Right atrium auricular region (tissue), 2 donors: ENCODE measurements around the gene AGPAT4. TPM values are rescaled to one million over a fixed set of nuclear protein-coding genes. Genes with fewer than 3 reads are reported as not detected.
A peak's percentile ranks its signal among the peaks of the same experiment; 100 is the strongest.

Experiments
- DNase-seq: peaks from one replicate; pipeline ENCODE4 v3.0.0-alpha.2; 2019; ENCODE audit warnings: low spot score
- H3K27ac ChIP-seq, 2 donors: fragments of 200-600 bp; sonication (generic); 1 replicate in 1 of 2; 2 replicates in 1 of 2; pipeline ENCODE4 v1.5.1; 2016 to 2019
- H3K27me3 ChIP-seq, 2 donors: fragments of 200-600 bp; sonication (generic); one replicate each; pipeline versions ENCODE4 v1.5.1 to v1.6.0; 2017 to 2019
- H3K36me3 ChIP-seq: fragments of 200-600 bp; sonication (generic); one replicate; pipeline ENCODE4 v1.5.1; 2016
- H3K4me1 ChIP-seq, 2 donors: fragments of 200-600 bp; sonication (generic); one replicate each; pipeline versions ENCODE4 v1.5.1 to v1.6.0; 2017 to 2019
- H3K4me3 ChIP-seq, 2 donors: fragments of 200-600 bp; sonication (generic); 1 replicate in 1 of 2; 2 replicates in 1 of 2; pipeline ENCODE4 v1.5.1; 2017 to 2019; ENCODE audit warnings: mild to moderate bottlenecking in 1 of 2, moderate library complexity in 1 of 2
- H3K9me3 ChIP-seq, 2 donors: fragments of 200-600 bp; sonication (generic); one replicate each; pipeline ENCODE4 v1.5.1; 2019
- CTCF ChIP-seq, 2 donors: fragments of 200-600 bp; sonication (generic); IDR thresholded peaks; one replicate each; pipeline ENCODE4 v1.5.1; 2019; ENCODE audit warnings: antibody characterized with exemption in 2 of 2
- total RNA-seq, 2 donors: library from RNA; depleted of rRNA; stranded (reverse); fragments of >200 nt; gene quantifications; one replicate each; pipeline ENCODE4 v1.1.0, GENCODE V29; 2016

Gene AGPAT4
- total RNA-seq, 2 donors from 2014 or later, result 2.3 to 2.6 TPM

- Histone ChIP-seq H3K27me3 (no peaks in the 10 kb centered on the region), H3K9me3 (no peaks in the 10 kb centered on the region), H3K4me3 (no peak overlapping the region), H3K4me1 (no peaks in the 10 kb centered on the region), H3K27ac (no peak overlapping the region), H3K36me3 (no peaks in the 10 kb centered on the region)
- no peak for TF ChIP-seq CTCF (IDR thresholded peaks at IDR 0.05)
- DNase-seq, result no peak
These were observed 22.5 kb downstream of the AGPAT4 start for GRCh38 chr6:161251345-161251744.

GRCh38 chr6:161249327-161249726 is 24.5 kb downstream of the AGPAT4 start:
- no peak overlapping the region for H3K27ac ChIP-seq
- no peak for TF ChIP-seq CTCF (IDR thresholded peaks at IDR 0.05)
- DNase-seq, result no peak
- H3K9me3 ChIP-seq, result no peaks in the 10 kb centered on the region
- no peak overlapping the region for H3K4me3 ChIP-seq
- H3K4me1 ChIP-seq, result no peaks in the 10 kb centered on the region
- H3K27me3 ChIP-seq, result no peaks in the 10 kb centered on the region
- no peaks in the 10 kb centered on the region for H3K36me3 ChIP-seq

GRCh38 chr6:161246725-161247124 is 27.1 kb downstream of the AGPAT4 start:
- Histone ChIP-seq H3K27me3 (no peaks in the 10 kb centered on the region), H3K9me3 (no peaks in the 10 kb centered on the region), H3K4me1 (no peaks in the 10 kb centered on the region), H3K27ac (no peak overlapping the region), H3K36me3 (no peaks in the 10 kb centered on the region), H3K4me3 (no peak overlapping the region)
- peak; percentile 2 for DNase-seq
- no peak for TF ChIP-seq CTCF (IDR thresholded peaks at IDR 0.05)

- H3K4me3 ChIP-seq, result no peak overlapping the region
- no peaks in the 10 kb centered on the region for H3K4me1 ChIP-seq
- no peaks in the 10 kb centered on the region for H3K9me3 ChIP-seq
- no peaks in the 10 kb centered on the region for H3K27me3 ChIP-seq
- DNase-seq, result peak; percentile 23
- TF ChIP-seq CTCF (IDR thresholded peaks at IDR 0.05), result no peak
- no peak overlapping the region for H3K27ac ChIP-seq
- H3K36me3 ChIP-seq, result no peaks in the 10 kb centered on the region
These were observed 28.5 kb downstream of the AGPAT4 start for GRCh38 chr6:161245363-161245762.

GRCh38 chr6:161244725-161245124 is 29.1 kb downstream of the AGPAT4 start:
- no peaks in the 10 kb centered on the region for H3K9me3 ChIP-seq
- no peaks in the 10 kb centered on the region for H3K36me3 ChIP-seq
- no peak overlapping the region for H3K4me3 ChIP-seq
- no peak for TF ChIP-seq CTCF (IDR thresholded peaks at IDR 0.05)
- no peaks in the 10 kb centered on the region for H3K4me1 ChIP-seq
- H3K27me3 ChIP-seq, result no peaks in the 10 kb centered on the region
- H3K27ac ChIP-seq, result no peak overlapping the region
- DNase-seq, result peak; percentile 50
